ENCODE results near the gene RHOG. TPM values are rescaled to one million over a fixed set of nuclear protein-coding genes. Genes with fewer than 3 reads are reported as not detected.
"Not testable (repeated sequence)": the region's sequence is repeated elsewhere in the genome, so short reads cannot be mapped to it uniquely, and the experiment has no call there.

The RHOG gene
- total RNA-seq, 1 donor from 2014 or later, result 25.6 TPM

DNA sequence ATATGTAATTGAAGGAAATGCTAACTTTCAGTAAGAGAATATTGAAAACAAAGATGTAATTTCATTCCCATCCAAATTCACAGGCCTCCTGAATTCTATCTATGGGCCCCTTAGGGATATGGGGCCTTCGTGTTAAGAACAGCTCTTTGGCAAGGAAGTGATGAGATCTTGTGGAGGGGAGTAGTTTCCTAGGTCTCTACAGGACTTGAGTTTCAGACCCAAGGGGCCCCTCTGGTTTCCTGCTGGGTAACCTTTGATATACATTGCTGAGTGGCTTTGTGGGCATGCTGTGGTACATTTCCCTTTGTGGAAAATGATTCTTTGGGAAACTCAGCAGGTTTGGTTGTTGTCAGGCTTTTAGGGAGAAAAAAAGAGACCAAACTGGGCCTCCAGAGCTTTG is 20.9 kb upstream of the RHOG start:
- DNase-seq (ENCODE audit: missing footprints), result no peak
- no peak for ATAC-seq
- intact Hi-C loops (cut with DNase I), result no loop called here

DNA sequence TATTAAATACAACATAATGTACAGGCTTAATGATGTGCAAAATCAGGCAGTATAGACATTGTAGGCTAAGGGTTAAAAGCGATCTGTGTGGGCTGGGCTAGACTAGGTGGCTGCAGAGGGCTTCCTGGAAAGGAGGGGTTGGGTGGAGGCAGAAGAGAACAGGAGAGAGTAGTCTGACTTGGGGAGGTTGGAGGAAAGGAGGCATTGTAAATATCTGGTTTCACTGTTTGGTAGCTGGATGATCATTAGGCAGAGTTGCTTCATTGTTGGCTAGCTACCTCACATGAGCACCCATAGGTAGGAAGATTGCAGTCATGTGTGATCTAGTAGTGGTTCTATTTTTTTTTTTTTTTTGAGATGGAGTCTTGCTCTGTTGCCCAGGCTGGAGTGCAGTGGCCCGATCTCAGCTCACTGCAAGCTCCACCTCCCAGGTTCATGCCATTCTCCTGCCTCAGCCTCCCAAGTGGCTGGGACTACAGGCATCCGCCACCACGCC is 20.2 kb upstream of the RHOG start:
- ATAC-seq; DNase-seq (ENCODE audit: missing footprints); intact Hi-C loops (cut with DNase I): not testable (repeated sequence)

DNA sequence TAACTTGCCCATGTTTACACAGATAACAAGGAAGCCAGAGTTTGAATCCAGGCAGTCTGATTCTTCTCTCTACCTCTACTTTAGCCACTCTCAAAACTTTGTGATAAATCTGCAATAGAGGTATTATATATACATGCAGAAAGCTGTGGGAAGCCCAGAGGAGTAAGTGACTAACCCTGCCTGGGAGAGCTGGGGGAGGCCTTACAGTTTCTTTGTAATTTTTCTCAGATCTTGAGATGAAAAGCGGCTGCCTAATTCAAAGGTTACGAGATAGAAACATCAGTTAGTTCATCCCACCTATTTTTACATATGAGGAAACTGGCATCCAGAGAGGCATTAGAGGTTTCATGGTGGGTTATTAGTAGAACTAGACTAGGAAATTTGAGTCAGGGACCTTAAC is 19.6 kb upstream of the RHOG start:
- ATAC-seq (no peak), DNase-seq (ENCODE audit: missing footprints) (no peak)
- intact Hi-C loops (cut with DNase I), result no loop called here

DNA sequence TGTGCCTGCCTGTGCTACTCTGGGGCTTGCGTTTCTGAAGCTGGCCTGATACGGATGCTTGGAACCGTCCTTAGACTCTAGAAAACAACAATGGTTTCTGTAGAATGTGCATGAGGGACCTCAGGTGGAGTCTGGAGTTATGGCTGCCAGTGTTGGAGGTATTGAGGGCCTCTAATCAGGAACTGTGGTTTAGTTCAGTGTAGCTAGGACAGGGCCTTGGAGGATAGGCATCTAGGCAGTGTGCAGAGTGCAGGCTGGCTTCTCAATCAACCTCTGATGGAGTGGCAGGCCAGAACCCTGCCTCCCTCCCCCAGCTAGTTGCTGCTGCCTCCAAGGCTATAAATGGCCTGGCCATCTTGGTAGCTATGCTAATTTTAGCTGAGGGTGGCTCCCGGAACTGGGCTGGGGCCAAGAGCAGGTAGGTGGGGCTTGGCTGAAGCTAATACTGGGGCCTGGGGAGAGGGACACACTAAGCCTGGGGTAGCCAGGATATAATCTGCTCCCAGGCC is 18.7 kb upstream of the RHOG start:
- peak; percentile 40 for ATAC-seq
- intact Hi-C loops (cut with DNase I), result loop anchor here (5.0 kb wide), 1 partner anchor 128 kb away; no protein-coding TSS in a partner anchor

DNA sequence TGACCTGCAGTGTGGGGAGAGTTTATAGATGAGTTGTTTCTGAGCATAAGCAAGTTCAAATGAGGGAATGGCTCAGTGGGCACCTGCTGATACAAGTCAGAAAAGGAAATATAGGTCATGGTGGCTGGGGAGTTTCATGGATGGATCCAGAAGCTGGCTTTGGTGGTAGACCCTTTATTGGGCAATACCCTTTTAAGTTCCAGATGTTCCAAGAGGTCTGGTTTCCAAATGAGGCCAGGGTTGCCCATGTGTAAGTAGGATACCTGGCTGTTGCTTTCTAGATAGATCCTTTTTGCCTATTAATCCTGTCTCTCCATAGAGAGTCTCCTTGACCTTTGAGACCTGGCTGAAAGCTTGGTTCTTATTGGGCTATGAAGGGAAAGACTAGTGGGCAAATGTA is 16.9 kb upstream of the RHOG start:
- ATAC-seq, result no peak
- DNase-seq (ENCODE audit: missing footprints), result no peak
- intact Hi-C loops (cut with DNase I), result loop anchor here (5.0 kb wide), 1 partner anchor 130 kb away; no protein-coding TSS in a partner anchor

More for the DNA sequence above, 18.7 kb upstream of the RHOG start:
- DNase-seq (ENCODE audit: missing footprints), result peak; percentile 78

DNA sequence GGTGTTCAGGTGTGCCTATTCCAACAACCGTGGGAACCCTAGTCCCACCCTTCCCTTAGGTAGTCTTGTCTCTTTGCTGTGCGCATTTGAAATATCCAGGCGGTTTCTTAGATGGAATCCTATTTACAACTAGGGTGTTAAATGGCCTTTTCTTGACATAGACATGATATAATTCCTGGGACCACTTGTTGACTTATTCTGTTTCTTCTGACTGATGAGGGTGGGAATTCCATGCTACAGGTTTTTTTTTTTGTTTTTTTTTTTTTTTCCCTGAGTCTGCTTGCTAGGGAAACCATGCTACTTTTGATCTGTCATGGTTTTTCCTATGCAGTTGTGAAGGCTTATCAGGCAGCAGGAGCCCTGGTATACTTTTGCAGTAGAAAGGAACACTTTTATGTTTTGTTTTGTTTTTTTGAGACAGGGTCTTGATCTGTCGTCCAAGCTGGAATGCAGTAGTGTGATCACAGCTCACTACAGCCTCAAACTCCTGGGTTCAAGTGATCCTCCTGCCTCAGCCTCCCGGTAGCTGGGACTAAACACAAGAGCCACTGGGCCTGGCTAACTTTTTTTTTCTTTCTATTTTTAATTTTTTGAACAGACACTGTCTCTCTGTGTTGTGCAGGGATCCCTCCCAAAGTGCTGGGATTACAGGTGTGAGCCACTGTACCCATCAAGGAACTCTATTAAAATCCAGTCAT is 16.2 kb upstream of the RHOG start:
- DNase-seq (ENCODE audit: missing footprints) (no peak), ATAC-seq (no peak)
- intact Hi-C loops (cut with DNase I), result loop anchor here (5.0 kb wide), 1 partner anchor 130 kb away; no protein-coding TSS in a partner anchor

DNA sequence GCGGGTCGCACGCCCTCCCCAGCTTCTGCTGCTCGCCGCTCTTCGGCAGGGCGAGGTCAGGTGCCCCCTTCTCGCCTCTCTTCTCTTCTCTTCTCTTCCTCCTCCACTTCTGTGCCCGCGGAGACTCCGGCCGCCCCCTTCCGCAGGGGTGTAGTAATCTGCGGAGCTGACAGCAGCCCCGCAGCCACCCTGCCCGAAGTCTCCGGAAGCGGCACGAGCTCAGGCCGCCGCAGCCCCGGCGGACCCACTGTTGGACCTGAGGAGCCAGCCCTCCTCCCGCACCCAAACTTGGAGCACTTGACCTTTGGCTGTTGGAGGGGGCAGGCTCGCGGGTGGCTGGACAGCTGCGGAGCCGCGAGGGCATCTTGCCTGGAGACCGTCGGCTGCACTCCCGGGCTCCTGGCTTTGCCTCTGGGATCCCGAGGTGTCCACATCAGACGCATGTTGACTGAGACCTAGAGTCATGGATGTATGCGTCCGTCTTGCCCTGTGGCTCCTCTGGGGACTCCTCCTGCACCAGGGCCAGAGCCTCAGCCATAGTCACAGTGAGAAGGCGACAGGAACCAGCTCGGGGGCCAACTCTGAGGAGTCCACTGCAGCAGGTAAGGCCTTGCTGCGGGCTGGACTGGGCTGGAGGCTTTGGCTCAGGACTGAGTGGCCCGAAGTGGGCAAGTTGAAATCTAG is 15.2 kb upstream of the RHOG start:
- DNase-seq (ENCODE audit: missing footprints) (peak; percentile 88), ATAC-seq (peak; percentile 4)
- intact Hi-C loops (cut with DNase I), result loop anchor here (1.0 to 5.0 kb wide), 2 partner anchors 131 to 216 kb away; no protein-coding TSS in a partner anchor

DNA sequence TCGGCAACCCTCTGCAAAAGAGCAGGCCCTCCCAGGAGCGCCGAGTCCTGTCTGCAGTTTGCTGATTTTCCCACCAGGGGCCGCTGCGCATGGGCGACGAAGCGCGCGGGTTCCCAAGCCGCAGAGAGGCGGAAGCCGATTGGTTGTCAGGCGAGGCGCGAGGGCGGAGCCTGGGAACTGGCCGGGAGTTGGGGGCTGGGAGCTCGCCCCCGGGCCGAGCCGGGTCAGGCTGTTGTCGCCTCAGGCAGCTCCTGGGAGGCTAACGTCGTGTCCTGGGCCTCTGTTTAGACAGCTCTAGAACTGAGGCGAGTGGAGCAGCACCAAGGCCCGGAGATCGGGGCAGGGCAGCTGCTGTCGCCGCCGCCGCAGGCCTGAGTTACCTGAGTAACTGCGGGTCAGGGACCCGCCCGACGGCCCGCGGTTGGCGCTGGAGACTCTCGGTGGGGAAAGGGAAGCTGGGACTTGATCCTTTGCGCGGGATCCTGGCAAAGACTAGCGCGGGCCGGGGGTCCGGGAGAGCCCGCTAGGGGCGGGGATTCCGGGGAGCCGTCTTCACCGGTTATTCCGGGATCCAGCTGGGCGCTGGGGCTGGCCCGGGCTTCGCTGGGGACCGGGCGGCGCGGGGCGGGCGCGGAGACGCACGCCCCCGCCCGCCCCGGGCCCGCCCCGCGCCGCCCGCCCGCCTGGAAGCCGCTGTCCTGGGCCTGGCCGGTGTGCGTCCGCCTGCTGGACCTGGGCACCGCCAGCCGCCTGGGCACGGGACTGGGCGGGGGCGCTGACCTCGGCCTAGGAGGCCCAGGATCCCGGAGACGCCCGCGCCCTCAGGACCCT is 14.4 kb upstream of the RHOG start, which contains the start of gene STIM1:
STIM1 (plus strand) TSS at position 688 of the 831 bp plus-strand sequence. CDS start 607 bp downstream, outside the sequence.
- peak; percentile 97 for DNase-seq (ENCODE audit: missing footprints)
- peak; percentile 93 for ATAC-seq
- intact Hi-C loops (cut with DNase I), result loop anchor here (1.0 to 5.0 kb wide), 2 partner anchors 132 to 217 kb away; no protein-coding TSS in a partner anchor

DNA sequence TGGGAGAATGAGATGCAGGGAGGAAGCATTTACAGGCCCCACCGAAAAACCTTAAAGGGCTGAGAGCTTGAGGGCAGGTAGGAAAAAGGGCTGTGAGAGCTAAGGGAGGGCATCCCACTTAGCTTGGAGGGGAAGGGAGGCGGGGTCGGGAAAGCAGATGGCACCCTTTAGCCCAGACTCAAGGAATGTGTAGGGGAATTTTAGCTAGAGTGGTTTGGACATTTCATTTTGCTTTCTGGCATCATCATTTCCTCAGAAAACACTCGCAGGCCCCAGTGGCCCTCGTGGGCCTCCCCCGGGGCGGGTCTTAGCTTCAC is 13.9 kb upstream of the RHOG start:
- DNase-seq (ENCODE audit: missing footprints) (no peak), ATAC-seq (no peak)
- intact Hi-C loops (cut with DNase I), result no loop called here

DNA sequence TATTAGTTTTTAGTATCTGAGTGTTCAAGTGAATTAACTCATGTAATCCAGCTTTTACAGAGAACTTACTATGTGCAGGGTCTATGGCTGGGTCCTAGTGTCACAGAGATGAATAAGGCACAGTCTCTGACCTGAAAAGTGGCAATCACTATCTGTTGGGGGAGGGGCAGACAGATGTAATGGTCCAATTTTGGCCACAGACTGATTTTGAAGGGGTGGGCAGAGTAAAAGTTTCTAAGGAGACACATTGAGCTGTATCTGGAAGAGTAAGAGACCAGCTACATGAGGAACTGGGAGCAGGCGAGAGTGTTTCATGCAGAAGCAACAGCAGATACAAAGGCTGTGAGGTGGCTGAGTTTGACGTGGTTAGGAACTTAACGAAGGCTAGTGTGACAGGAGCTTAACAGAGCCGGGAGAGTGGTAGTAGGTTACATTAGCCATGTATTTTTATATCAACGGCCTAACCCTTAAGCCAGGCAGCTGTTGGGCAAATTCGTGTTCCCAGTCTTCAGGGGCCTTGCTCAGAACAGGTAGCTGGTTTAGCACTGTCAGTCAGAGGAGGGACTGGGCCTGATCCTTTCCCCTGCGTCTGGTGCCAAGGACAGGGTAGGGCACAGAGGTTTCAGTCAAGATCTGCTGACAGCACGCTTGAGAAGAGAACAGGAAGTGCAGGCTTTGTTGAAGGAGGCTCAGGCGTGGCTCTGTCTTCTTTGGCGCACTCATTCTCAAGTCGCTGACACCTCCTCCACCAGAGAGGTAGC is 13.3 kb upstream of the RHOG start:
- intact Hi-C loops (cut with DNase I), result loop anchor here (1.0 kb wide), 1 partner anchor 240 kb away; the partner anchor contains the start of gene RRM1
- ATAC-seq, result no peak
- no peak for DNase-seq (ENCODE audit: missing footprints)

DNA sequence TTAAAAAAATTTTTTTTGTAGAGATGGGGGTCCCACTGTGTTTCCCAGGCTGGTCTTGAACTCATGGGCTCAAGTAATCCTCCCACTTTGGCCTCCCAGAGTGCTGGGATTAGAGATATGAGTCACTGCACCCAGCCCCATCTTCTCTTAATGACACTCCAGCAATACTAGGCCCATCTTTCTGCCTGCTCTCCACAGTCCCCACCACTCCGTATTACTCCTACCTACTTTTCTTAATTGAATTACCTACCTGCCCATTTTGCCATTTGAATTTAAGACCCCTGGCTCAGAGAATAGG is 12.7 kb upstream of the RHOG start:
- DNase-seq (ENCODE audit: missing footprints) (no peak), ATAC-seq (no peak)
- intact Hi-C loops (cut with DNase I), result loop anchor here (1.0 kb wide), 1 partner anchor 241 kb away; the partner anchor contains the start of gene RRM1

DNA sequence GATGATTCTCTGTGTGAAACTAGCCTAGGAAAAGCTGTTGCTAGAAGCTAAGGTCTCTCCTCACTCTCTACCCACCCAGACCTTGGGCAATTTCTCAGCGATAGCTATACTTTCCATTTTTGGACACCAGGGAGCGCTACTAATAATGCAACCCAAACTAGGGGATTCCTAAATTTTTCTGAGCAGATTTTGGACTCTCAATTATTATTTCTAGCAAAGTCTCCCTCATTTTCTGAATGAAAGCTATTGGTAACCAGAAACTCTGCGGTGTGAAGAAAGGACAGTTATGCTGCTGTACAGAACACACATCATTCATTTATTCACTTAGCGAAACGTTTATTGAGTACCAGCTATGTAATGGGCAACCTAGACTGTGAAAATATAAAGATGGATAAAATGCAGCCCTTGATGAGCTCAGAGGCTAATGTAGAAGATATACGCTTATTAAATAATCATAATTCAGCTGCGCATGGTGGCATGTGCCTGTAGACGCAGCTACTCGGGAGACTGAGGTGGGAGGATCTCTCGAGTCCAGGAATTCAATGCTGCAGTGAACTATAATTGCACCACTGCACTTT is 8.6 kb upstream of the RHOG start:
- intact Hi-C loops (cut with DNase I), result no loop called here
- ATAC-seq (peak; percentile 35), DNase-seq (ENCODE audit: missing footprints) (no peak)

DNA sequence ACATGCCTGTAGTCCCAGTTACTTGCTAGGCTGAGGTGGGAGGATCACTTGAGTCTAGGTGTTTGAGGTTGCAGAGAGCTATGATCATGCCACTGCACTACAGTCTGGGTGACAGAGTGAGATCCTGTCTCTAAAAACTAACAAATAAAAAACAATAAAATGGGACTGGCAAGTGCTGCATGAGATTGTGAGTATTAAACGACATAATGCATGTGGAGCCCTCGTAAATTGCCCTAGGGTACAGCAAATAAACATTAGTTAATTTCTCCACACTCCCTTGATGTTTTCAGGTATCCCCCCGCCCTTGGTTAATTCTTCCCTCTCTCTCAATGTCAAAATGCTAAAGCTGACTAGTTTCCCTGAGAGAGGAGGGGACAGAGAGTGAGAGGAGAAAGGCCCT is 4.9 kb upstream of the RHOG start:
- ATAC-seq (no peak), DNase-seq (ENCODE audit: missing footprints) (no peak)
- intact Hi-C loops (cut with DNase I), result no loop called here

DNA sequence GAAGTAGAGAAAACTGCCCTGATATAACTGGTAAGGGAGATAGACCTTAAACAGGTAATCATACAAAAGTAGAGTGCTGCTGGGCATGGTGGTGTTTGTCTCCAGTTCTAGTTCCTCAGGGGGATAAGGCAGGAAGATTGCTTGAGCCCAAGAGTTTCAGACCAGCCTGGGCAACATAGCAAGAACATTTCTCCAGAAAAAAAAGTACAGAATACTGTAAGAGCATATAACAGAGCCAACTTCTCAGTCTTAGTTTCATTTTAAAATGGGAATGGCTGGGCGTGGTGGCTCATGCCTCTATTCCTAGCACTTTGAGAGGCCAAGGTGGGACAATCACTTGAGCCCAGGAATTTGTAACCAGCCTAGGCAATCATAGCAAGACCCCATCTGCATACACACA is 4.5 kb upstream of the RHOG start:
- intact Hi-C loops (cut with DNase I), result no loop called here
- ATAC-seq (no peak), DNase-seq (ENCODE audit: missing footprints) (no peak)

DNA sequence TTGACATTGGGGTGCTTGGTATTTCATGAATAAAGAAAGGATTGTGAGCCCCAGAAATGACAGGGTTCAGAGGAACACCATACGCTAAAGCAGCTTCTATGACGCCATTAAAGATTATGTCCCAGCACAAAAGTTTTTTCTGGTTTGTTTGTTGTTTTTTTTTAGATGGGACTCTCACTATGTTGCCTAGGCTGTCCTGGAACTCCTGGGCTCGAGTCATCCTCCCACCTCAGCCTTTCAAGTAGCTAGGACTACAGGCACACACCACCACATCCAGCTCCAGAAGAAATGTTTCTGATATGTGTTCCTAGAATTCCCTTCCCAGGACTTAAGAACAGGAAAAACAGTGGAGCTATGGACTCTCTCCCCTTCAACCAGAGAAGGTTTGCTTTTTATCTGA is 2.6 kb upstream of the RHOG start:
- ATAC-seq (no peak), DNase-seq (ENCODE audit: missing footprints) (no peak)
- intact Hi-C loops (cut with DNase I), result no loop called here

DNA sequence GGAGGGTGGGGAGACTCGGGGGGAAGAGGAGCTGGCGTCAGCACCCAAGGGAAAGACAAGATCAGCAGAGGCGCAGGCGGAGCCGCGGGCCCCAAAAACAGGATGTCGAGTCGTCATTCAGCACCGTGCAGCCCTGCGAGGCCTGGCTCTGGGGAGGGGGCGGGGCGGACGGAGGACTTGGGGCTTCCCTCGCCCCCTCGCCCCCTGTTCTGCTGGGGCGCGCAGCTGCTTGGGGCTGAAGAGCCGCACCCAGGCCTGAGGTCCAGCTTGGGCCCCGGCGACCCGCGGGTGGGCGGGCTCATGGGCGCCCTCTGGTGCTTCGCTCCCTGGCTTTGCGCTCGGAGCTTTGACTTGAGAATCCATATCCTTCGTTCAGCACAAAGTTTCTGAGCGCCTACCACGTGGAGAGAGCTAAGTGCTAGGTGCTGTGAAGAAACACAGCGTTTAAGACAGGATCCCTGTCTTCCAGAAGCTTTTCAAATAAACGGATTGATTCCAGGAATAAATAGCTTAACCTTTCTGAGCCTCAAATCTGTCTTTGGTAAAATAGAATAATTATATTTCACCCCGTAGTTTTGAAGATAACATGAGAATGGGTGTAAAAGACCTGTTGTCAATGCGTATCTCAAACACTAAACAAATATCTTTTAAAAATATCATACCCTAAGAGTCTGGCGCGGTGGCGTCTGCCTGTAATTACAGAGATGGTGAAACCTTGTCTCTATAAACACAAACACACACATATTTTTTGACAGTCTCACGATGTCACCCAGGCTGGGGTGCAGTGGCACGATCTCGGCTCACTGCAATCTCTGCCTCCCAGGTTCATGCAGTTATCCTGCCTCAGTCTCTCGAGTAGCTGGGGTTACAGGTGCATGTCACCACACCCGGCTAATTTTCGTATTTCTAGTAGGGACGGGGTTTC is 929 bp upstream of the RHOG start:
- ATAC-seq (peak; percentile 81), DNase-seq (ENCODE audit: missing footprints) (peak; percentile 93)
- intact Hi-C loops (cut with DNase I), result loop anchor here (1.0 kb wide), 1 partner anchor 44 kb away; the partner anchor contains the start of gene NUP98
